Motor neuron (in vitro differentiated cells): ENCODE results near the gene ZBTB21. TPM values are rescaled to one million over a fixed set of nuclear protein-coding genes. Genes with fewer than 3 reads are reported as not detected.
A peak's percentile ranks its signal among the peaks of the same experiment; 100 is the strongest.
"Not testable (repeated sequence)": the region's sequence is repeated elsewhere in the genome, so short reads cannot be mapped to it uniquely, and the experiment has no call there.

Experiments
- ATAC-seq, 8 experiments: fragments of 200-7000 bp; cut with Tn5 transposase; replicated peaks in 6 of 8; 2 replicates each; pipeline ENCODE4 v1.8.0; 2021; ENCODE audit warnings: mild to moderate bottlenecking in 8 of 8, moderate library complexity in 8 of 8
- H3K27ac ChIP-seq, 2 donors: fragments of 250-450 bp; sonication (Bioruptor Pico); 2 replicates each; pipeline ENCODE4 v1.9.0; 2021; ENCODE audit warnings: antibody characterized with exemption in 2 of 2, mild to moderate bottlenecking in 2 of 2, moderate library complexity in 1 of 2
- H3K4me1 ChIP-seq, 2 donors: fragments of 250-450 bp; sonication (Bioruptor Pico); replicated peaks in 1 of 2; 2 replicates each; pipeline ENCODE4 v1.6.1; 2021; ENCODE audit warnings: antibody characterized with exemption in 2 of 2, mild to moderate bottlenecking in 2 of 2, moderate library complexity in 1 of 2
- H3K4me3 ChIP-seq, 5 donors: fragments of 250-450 bp; sonication (Bioruptor Pico); 2 replicates each; pipeline ENCODE4 v1.9.0; 2021; ENCODE audit warnings: antibody characterized with exemption in 5 of 5, mild to moderate bottlenecking in 5 of 5, moderate library complexity in 4 of 5
- WGBS, 10 experiments: fragments of 450-650 bp; shearing (Covaris generic); methylation state at CpG; one replicate each; pipeline ENCODE4 v1.0.0; 2022; 5-methylcytosine and 5-hydroxymethylcytosine counted together
- in situ Hi-C, 9 experiments: fragments of 400-800 bp; cut with MboI; loops; one replicate each; pipeline ENCODE4 v1.15.0; 2021; ENCODE audit warnings: low sequenced_read_pairs in 9 of 9, low pct_unique_long_range_greater_than_20kb in 2 of 9; ENCODE audit not compliant: unreplicated experiment in 9 of 9
- total RNA-seq, 8 experiments: library from RNA; unstranded; fragments of 300-600 nt; gene quantifications; 2 replicates each; pipeline versions ENCODE4 v1.2.3 to v1.2.4, GENCODE V29; 2022

The ZBTB21 gene
- total RNA-seq, 8 experiments from 2014 or later, result 9.0 to 22.3 (median 14.2) TPM

DNA sequence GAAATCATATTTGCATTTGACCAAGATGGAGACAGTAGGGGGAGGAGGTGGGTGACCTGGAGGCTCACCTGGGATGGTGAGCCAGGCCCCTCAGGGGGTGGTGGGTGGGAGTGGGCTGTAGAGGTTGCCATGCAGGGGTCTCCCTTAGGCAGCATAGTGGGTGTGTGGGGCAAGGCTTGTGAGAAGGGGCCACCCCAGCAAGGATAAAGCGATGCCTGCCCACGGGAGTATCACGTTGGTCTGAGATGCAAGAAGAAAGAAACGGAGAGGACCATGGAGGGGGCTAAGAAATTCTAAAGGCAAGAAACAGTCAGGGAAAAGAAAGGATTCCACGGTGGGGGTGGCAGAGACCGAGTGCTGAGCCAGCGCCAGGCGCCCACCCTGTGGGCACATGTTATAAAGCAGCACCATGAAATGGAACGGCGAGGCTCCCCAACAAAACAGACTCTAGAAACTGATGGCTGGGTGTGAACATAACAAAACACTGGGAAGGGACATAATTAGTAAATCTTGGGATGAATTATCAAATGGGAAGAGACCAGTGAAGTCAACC lies 44.6 kb downstream of the ZBTB21 start:
- Histone ChIP-seq H3K27ac (no peak overlapping the region), H3K4me3 (no peak overlapping the region), H3K4me1 (peaks cover 4 to 13% of the 10 kb centered on the region in 2 donors)
- no peak for ATAC-seq
- WGBS, 10 experiments, result 57 to 100% (median 87%) methylated on average over 1 to 9 of the region's 10 CpGs; no CpG with 5 or more reads in 1 of the 10 experiments
- in situ Hi-C loops, result no loop called here

DNA sequence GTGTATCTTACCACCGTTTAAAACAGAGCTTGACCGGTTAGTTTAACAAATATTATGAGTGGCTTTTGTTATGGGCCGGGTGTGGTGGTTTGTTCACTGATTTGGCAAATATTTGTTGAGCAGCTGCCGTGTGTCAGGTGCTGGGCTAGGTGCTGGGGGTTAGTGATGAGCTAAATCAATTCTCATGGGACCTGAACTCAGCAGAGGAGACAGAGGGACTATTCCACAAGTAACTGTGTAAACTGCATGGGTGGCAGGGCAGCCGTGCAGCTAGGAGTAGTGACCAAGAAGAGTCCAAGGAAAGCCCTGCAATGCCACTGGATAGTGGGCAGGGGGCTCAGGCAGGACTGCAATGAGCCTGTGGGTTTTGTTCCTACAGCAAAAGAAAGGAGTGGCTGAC lies 45.1 kb downstream of the ZBTB21 start:
- peaks cover 2 to 12% of the 10 kb centered on the region in 2 donors for H3K4me1 ChIP-seq
- ATAC-seq, result no peak
- H3K4me3 ChIP-seq, result no peak overlapping the region
- H3K27ac ChIP-seq, result no peak overlapping the region
- in situ Hi-C loops, result no loop called here
- WGBS, 10 experiments, result 28 to 100% (median 70%) methylated on average over 1 to 5 of the region's 5 CpGs; no CpG with 5 or more reads in 2 of the 10 experiments

DNA sequence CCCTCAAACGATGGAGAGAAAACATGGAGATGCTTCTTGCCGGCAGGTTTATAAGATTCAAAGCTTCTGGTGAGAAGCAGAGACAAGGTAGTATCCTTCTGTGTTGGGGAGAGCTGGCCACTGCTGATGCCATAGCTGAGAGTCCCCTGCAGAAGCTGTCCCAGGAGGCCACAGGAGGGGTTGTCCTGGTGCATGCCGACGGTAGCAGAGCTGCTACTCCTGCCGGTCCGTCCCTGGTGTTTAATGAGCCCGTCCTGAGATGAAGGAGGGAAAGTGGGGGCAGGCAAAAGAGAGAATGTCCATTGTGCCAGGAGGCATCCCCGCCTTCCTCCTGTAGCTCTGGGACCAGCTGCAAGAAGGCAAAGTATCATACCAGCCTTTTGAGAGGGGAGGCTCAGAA lies 46.0 kb downstream of the ZBTB21 start:
- Histone ChIP-seq H3K4me3 (no peak overlapping the region), H3K4me1 (peaks cover 0 to 6% of the 10 kb centered on the region in 2 donors), H3K27ac (no peak overlapping the region)
- WGBS, 10 experiments, result 67 to 88% (median 80%) methylated on average over 1 to 5 of the region's 8 CpGs; no CpG with 5 or more reads in 5 of the 10 experiments
- no peak for ATAC-seq
- in situ Hi-C loops, result no loop called here

DNA sequence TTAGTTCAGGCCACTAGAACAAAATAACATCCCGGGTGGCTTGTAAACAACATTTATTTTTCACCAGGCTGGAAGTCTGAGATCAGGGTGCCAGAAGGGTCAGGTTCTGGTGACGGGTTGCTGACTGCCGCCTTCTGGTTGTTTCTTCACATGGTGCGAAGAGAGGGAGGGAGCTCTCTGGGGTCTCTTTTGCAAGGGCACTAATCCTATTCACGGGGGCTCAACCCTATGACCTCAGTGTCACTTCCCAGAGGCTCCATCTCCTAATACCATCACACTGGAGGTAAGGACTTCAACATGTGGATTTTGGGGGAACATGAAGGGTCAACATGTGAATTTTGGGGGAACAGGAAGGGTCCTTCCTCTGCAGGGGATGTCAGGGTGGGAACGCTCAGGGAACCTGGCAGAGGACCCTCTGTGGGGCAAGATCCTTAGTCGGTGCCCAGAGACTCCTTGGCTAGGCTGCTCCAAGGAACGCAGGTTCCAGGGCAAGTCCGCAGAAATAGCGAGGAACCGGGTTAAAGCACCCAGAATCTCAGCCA lies 47.7 kb downstream of the ZBTB21 start:
- in situ Hi-C loops, result no loop called here

DNA sequence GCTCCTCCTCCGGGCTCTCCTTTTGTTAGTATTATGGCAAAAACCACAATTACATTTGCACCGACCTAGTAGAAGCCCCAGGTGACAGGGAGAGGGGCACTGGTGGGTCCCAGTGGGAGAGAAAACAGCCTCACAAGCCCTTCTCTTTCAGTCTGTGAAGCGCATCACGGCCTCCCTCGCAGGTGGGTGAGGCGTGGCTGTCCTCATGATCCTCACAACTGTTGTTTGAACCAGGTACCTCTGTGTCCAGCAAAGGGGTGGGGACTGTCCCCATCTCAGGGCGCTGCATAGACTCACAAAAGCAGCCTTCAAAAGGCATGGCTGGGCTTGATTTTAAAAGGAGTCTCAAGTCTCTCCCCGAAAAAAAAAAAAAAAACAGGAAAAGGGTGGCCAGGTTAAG lies 48.4 kb downstream of the ZBTB21 start:
- in situ Hi-C loops, result no loop called here
- 57 to 86% methylated on average over 1 to 3 of the region's 8 CpGs; no CpG with 5 or more reads in 8 of the 10 experiments for WGBS, 10 experiments
- Histone ChIP-seq H3K4me3 (no peak overlapping the region), H3K27ac (no peak overlapping the region), H3K4me1 (peaks cover 0 to 2% of the 10 kb centered on the region in 2 donors)
- no peak for ATAC-seq

More for the DNA sequence above, 47.7 kb downstream of the ZBTB21 start:
- WGBS, 10 experiments, result 71 to 100% (median 90%) methylated on average over 1 to 5 of the region's 11 CpGs; no CpG with 5 or more reads in 2 of the 10 experiments
- H3K4me1 ChIP-seq, result peaks cover 0 to 2% of the 10 kb centered on the region in 2 donors
- H3K4me3 ChIP-seq, result no peak overlapping the region
- no peak overlapping the region for H3K27ac ChIP-seq
- no peak for ATAC-seq

DNA sequence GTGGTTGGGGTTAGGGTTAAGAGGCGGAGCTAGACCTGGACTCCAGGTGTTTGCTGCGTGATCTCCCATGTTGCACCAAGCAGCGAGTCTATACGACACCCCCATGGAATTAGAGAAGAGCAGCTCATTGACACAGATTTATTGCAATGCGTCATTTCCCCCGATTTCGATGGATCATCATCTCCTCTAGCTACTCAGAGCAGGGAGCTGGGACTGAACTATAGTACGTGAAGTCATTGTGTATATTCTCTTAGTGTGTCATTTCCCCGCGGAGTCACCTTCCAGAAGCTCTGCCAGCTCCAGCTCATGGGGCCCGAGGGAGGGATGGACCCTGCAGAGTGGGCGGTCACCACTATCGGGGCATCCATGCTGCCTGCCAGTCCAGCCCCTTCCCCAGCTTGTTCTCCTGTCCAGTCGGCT lies 48.9 kb downstream of the ZBTB21 start:
- Histone ChIP-seq H3K4me1 (peaks cover 0 to 2% of the 10 kb centered on the region in 2 donors), H3K4me3 (no peak overlapping the region), H3K27ac (no peak overlapping the region)
- 81 to 100% (median 87%) methylated on average over 1 to 10 of the region's 14 CpGs; no CpG with 5 or more reads in 3 of the 10 experiments for WGBS, 10 experiments
- in situ Hi-C loops, result no loop called here
- ATAC-seq, result peak in 3 of 8 experiments; percentile 32 to 59 (median 35)

DNA sequence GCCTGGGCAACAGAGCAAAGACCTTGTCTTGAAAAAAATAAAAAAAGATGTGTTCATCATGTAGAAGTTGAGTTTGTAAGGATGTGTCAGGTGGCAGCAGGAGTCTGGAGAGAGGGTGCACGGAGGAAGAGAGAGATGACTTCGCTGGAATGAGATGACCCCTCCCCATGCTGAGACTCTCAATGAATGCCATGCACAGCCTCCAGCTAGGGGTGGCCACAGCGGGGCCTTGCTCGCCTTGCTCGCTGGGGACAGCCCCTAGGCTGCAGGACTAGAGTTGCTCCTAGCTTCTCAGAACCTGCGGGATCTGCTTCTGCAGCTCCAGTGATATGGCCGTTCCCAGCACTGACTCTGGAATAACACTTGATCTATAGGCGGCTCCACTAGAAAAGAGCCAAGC lies 49.8 kb downstream of the ZBTB21 start:
- in situ Hi-C loops, result no loop called here
- H3K27ac ChIP-seq, result no peak overlapping the region
- H3K4me3 ChIP-seq, result no peak overlapping the region
- 20 to 100% (median 80%) methylated on average over 1 to 8 of the region's 8 CpGs; no CpG with 5 or more reads in 4 of the 10 experiments for whole genome bisulfite sequencing, 10 experiments
- H3K4me1 ChIP-seq, result peaks cover 0 to 2% of the 10 kb centered on the region in 2 donors
- no peak for ATAC-seq

DNA sequence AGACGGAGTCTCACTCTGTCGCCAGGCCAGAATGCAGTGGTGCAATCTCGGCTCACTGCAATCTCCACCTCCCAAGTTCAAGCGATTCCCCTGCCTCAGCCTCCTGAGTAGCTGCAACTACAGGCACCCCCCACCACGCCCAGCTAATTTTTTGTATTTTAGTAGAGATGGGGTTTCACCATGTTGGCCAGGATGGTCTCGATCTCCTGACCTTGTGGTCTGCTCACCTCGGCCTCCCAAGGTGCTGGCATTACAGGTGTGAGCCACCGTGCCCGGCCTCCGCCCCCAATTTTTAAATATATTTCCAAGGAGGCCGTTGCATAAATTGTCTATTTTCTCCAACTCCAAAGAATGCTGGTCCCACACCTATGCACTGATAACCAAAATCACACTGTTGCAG lies 50.5 kb downstream of the ZBTB21 start:
- H3K4me1 ChIP-seq, in situ Hi-C loops, H3K27ac ChIP-seq, H3K4me3 ChIP-seq, ATAC-seq: not testable (repeated sequence)
- 86 to 100% (median 95%) methylated on average over 1 to 10 of the region's 11 CpGs; no CpG with 5 or more reads in 4 of the 10 experiments for WGBS, 10 experiments

DNA sequence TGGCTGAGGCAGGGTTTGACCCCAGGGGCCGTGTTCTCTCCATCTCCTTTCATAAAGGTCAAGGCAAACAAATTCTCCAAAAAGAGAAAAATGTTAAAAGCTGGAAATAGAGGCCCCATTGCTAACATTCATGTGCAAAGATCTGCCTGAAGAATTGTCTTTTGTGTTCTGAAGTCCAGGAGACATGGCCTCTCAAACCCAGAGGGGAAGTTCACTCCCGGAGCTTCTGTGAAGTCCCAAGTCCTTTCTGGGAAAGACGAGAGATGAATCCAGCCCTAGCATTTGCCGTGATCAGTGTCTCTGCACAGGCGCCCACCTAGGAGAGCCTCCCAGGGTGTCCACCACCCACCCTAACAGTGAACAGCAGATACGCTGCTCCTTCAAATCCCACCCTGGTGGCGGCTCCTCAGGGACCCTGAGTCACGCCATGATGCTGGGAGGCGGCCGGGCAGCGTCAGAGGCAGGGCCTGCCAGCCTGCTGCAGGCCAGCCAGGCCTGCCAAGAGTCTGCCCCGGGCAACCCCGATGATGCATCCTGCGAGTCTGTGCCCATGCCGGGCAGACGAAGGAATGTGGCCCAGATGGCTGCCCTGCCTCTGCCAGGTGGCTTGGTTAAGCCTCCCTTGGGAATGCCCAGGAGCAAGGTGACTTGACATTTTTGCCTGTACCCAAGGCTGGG lies 51.1 kb downstream of the ZBTB21 start:
- WGBS, 10 experiments, result 80 to 90% (median 83%) methylated on average over 1 to 3 of the region's 16 CpGs; no CpG with 5 or more reads in 6 of the 10 experiments
- no peak overlapping the region for H3K4me3 ChIP-seq
- no peak for ATAC-seq
- no peak overlapping the region for H3K27ac ChIP-seq
- in situ Hi-C loops, result no loop called here
- H3K4me1 ChIP-seq, result peaks cover 0 to 6% of the 10 kb centered on the region in 2 donors

DNA sequence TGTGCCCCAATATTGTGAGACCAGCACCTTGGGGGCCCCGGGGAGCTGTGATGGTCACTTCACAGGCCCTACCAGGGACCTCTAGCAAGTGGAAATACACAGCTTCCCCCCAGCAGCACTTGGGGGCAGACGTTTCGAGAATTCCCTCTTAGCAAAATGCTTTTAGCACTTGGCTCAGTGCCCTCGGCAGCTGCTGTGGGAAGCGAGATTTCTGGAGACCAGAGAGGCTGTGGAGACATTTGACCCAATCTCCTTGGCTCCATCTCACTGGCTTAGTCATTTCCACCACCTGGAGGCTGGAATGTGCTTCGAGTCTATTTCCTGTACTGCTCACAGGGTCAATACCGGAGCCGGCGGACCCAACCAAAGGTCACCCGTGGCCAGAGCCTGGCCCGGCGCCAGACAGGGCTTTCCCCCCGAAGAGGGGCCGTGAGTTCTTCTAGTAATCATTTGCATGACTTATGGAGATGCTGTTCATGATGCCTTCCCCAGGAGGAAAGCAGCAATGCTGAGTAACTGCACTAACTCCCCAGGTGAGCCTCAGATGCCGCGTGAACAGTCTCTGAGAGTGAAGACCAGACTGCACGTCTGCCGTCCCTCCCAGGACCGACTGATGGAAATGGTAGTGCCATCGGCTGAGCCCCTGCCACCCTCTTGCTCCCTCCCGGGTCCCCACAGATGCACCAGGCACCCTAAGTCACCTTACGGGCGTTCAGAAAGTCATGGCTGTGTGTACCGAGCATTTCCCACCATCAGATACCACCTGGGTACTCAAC lies 52.0 kb downstream of the ZBTB21 start:
- 13 to 100% (median 60%) methylated on average over 1 to 13 of the region's 24 CpGs; no CpG with 5 or more reads in 1 of the 10 experiments for WGBS, 10 experiments
- peak in 2 of 8 experiments; percentile 6 to 30 for ATAC-seq
- Histone ChIP-seq H3K27ac (no peak overlapping the region), H3K4me1 (peaks cover 0 to 4% of the 10 kb centered on the region in 2 donors), H3K4me3 (no peak overlapping the region)
- in situ Hi-C loops, result no loop called here

DNA sequence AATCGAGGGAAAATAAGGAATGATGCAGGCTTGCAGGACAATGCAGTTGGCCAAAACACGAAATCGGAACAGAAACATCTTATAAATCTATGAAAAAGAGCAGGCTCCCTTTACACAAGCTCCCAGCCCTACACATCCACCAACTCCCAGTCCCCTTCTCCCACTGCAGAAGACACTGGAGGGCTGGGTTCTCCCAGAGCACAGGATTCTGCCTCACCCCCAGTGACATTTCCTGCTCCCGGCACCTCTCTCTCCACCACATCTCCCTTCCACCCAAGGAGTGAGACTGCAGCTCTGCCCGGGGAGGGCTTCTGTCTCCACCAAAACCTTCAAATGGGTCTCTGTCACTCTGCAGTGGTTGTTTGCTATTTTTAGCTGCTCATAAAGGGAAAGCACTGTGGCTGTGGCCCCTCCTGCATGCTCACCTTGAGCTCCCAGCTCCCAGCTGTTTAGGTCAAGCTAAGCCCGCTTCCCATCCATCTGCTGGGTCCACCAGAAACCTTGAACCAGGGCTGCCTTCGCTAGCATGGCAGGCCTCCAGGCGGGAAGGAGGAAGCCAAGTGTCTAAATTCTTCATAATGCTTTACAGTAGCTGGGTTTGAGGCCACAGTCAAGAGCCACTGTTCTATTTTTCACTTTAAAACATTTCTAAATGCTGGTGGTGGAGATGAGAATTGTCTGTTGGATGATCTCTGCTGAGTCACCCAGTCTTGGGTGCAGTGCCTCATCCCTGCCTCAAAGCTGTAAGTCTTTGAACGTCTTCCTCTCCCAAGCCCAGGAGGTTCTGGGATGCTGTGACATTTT lies 53.0 kb downstream of the ZBTB21 start:
- 50 to 100% (median 86%) methylated on average over 1 to 6 of the region's 9 CpGs; no CpG with 5 or more reads in 1 of the 10 experiments for WGBS, 10 experiments
- Histone ChIP-seq H3K27ac (no peak overlapping the region), H3K4me1 (peaks cover 0 to 9% of the 10 kb centered on the region in 2 donors), H3K4me3 (no peak overlapping the region)
- in situ Hi-C loops, result no loop called here
- ATAC-seq, result peak in 1 of 8 experiments; percentile 4

DNA sequence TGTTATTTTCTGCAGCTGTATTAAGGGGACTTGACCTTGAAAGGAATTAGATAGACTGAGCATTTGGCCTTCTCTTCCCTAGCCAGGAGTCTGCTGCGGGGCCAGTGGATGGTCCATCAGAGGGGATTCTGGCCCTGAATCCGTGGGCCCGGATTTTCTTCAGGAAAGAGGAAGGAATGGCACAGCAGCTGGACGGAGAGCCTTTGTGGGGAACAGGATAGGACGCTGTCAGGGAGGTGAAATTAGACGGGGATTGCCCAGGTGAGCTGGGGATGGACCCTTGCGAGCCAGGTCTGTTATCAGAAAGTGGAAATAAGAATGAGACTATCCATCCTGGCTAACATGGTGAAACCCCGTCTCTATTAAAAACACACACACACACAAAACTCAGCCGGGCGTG lies 54.6 kb downstream of the ZBTB21 start:
- in situ Hi-C loops, result no loop called here
- no peak for ATAC-seq
- 60 to 100% (median 83%) methylated on average over 2 to 3 of the region's 10 CpGs; no CpG with 5 or more reads in 5 of the 10 experiments for WGBS, 10 experiments

More for the DNA sequence above, 54.6 kb downstream of the ZBTB21 start:
- peaks cover 0 to 9% of the 10 kb centered on the region in 2 donors for H3K4me1 ChIP-seq
- H3K27ac ChIP-seq, result no peak overlapping the region
- no peak overlapping the region for H3K4me3 ChIP-seq
